ENCODE measurements around the gene ZNF429.

The ZNF429 gene

DNA sequence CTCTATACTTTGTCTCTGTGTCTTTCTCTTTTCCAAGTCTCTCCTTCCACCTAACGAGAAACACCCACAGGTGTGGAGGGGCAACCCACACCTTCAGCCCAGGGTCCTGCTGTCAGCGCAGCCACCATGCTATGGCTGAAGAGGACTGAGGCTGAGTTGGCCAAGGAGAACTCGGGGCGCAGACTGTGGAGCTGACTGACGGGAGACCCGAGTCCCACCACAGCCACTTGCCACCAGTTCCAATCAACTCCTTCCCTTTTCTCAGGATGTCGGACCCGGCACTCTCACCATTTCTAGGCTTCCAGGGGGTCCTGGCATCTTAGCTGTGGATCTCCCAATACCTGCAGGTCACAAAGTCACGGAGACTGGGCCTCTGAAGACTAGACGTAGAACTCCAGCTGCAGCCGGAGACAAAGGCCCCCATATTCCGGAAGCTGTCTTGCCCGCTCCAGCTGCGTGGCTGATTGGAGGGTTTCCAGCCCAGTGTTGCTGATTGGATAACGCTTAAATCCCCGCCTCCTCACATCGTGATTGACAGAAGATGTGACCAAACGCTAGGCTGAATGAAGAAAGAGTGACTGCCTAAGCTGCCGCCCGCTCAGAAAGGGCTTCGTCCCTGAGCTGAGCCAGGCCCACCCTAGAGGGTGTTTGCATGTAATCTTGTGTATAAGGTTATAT, 63.6 kb downstream of the ZNF429 start:
- H3K27ac ChIP-seq (ENCODE audit: low read depth, low read length) = no peak overlapping the region
- no peak overlapping the region for H2BK5ac ChIP-seq (ENCODE audit: low read length)
- H2BK120ac ChIP-seq (ENCODE audit: low read depth, low read length) = no peak overlapping the region
- no peak overlapping the region for H4K8ac ChIP-seq (ENCODE audit: low read depth, low read length)
- H3K79me2 ChIP-seq (ENCODE audit: control insufficient read depth, insufficient read depth, low read length) = no peaks in the 10 kb centered on the region
- H3K4me3 ChIP-seq (ENCODE audit: low read length) = no peak overlapping the region
- no CpG with 5 or more reads among the region's 21 CpGs for WGBS (ENCODE audit: extremely low coverage, insufficient coverage, low lambda C conversion rate)
- H3K4me1 ChIP-seq (ENCODE audit: control insufficient read depth, low read depth, low read length) = no peaks in the 10 kb centered on the region
- no peaks in the 10 kb centered on the region for H3K36me3 ChIP-seq (ENCODE audit: control insufficient read depth, insufficient read depth, low read length)
- H3K56ac ChIP-seq (ENCODE audit: low read length) = no peak overlapping the region
- no peak for DNase-seq
- no peaks in the 10 kb centered on the region for H3K27me3 ChIP-seq (ENCODE audit: insufficient read depth, low read length, poor library complexity)
- H2AK5ac ChIP-seq (ENCODE audit: low read length) = no peak overlapping the region
- H3K9ac ChIP-seq (ENCODE audit: low read length) = no peak overlapping the region
- H3K4me2 ChIP-seq (ENCODE audit: low read length) = no peak overlapping the region
- H3K79me1 ChIP-seq (ENCODE audit: low read length) = no peaks in the 10 kb centered on the region
- H3K18ac ChIP-seq (ENCODE audit: low read length) = no peak overlapping the region
- H3K23ac ChIP-seq (ENCODE audit: low read length) = no peak overlapping the region
- H4K5ac ChIP-seq (ENCODE audit: low read length) = no peak overlapping the region
- H3K4ac ChIP-seq (ENCODE audit: low read depth, low read length) = no peak overlapping the region
- H2BK15ac ChIP-seq (replicated peaks; ENCODE audit: low read depth) = no peak overlapping the region

DNA sequence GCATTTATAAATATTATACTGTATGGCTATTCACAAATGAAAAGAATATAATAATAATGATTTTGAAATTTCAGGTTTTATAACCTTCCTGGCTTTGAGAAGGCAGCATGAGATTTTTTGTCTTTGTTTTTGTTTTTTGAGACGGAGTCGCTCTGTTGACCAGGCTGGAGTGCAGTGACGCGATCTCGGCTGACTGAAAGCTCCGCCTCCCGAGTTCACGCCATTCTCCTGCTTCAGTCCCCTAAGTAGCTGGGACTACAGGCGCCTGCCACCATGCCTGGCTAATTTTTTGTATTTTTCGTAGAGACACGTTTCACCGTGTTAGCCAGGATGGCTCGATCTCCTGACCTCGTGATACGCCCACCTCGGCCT, 64.1 kb downstream of the ZNF429 start:
- no peak overlapping the region for H4K5ac ChIP-seq (ENCODE audit: low read length)
- no peak overlapping the region for H2BK120ac ChIP-seq (ENCODE audit: low read depth, low read length)
- H3K23ac ChIP-seq (ENCODE audit: low read length) = no peak overlapping the region
- no peaks in the 10 kb centered on the region for H3K79me1 ChIP-seq (ENCODE audit: low read length)
- no peak overlapping the region for H2AK5ac ChIP-seq (ENCODE audit: low read length)
- no peak overlapping the region for H4K8ac ChIP-seq (ENCODE audit: low read depth, low read length)
- H3K4me3 ChIP-seq (ENCODE audit: low read length) = no peak overlapping the region
- no peaks in the 10 kb centered on the region for H3K4me1 ChIP-seq (ENCODE audit: control insufficient read depth, low read depth, low read length)
- H3K18ac ChIP-seq (ENCODE audit: low read length) = no peak overlapping the region
- H3K36me3 ChIP-seq (ENCODE audit: control insufficient read depth, insufficient read depth, low read length) = no peaks in the 10 kb centered on the region
- H3K4me2 ChIP-seq (ENCODE audit: low read length) = no peak overlapping the region
- no peak overlapping the region for H3K9ac ChIP-seq (ENCODE audit: low read length)
- H3K27ac ChIP-seq (ENCODE audit: low read depth, low read length) = no peak overlapping the region
- no peak overlapping the region for H2BK15ac ChIP-seq (replicated peaks; ENCODE audit: low read depth)
- DNase-seq = no peak
- H3K79me2 ChIP-seq (ENCODE audit: control insufficient read depth, insufficient read depth, low read length) = no peaks in the 10 kb centered on the region
- WGBS (ENCODE audit: extremely low coverage, insufficient coverage, low lambda C conversion rate) = no CpG with 5 or more reads among the region's 16 CpGs
- H2BK5ac ChIP-seq (ENCODE audit: low read length) = no peak overlapping the region
- no peak overlapping the region for H3K4ac ChIP-seq (ENCODE audit: low read depth, low read length)
- H3K27me3 ChIP-seq (ENCODE audit: insufficient read depth, low read length, poor library complexity) = no peaks in the 10 kb centered on the region
- no peak overlapping the region for H3K56ac ChIP-seq (ENCODE audit: low read length)

DNA sequence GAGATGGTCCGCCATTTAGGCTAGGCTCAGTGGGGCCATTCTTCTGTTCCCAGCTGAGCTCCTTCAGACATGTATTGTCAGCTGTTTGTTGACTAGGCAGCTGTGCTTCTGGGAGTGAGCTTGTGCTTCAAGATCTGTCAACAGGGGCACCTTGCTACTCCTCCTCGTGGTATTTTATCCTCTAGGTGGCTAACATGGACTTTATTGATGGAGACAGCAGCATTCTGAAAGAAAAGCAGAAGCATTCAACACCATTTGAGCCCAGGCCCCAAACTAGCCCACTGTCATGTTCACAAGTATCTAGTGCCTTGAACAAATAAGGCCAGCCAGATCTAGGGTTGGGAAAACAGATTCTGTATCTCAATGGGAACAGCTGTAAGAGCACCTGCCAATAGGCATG, 65.9 kb downstream of the ZNF429 start:
- WGBS (ENCODE audit: extremely low coverage, insufficient coverage, low lambda C conversion rate) = no CpG with 5 or more reads among the region's 2 CpGs
- Histone ChIP-seq H3K4me3 (ENCODE audit: low read length) (no peak overlapping the region), H3K4ac (ENCODE audit: low read depth, low read length) (no peak overlapping the region), H4K5ac (ENCODE audit: low read length) (no peak overlapping the region), H3K18ac (ENCODE audit: low read length) (no peak overlapping the region), H2AK5ac (ENCODE audit: low read length) (no peak overlapping the region), H2BK15ac (replicated peaks; ENCODE audit: low read depth) (no peak overlapping the region), H2BK120ac (ENCODE audit: low read depth, low read length) (no peak overlapping the region), H3K4me2 (ENCODE audit: low read length) (no peak overlapping the region), H3K27me3 (ENCODE audit: insufficient read depth, low read length, poor library complexity) (no peaks in the 10 kb centered on the region), H3K56ac (ENCODE audit: low read length) (no peak overlapping the region), H3K79me1 (ENCODE audit: low read length) (no peaks in the 10 kb centered on the region), H3K36me3 (ENCODE audit: control insufficient read depth, insufficient read depth, low read length) (no peaks in the 10 kb centered on the region), H4K8ac (ENCODE audit: low read depth, low read length) (no peak overlapping the region), H3K4me1 (ENCODE audit: control insufficient read depth, low read depth, low read length) (no peaks in the 10 kb centered on the region), H3K79me2 (ENCODE audit: control insufficient read depth, insufficient read depth, low read length) (no peaks in the 10 kb centered on the region), H3K27ac (ENCODE audit: low read depth, low read length) (no peak overlapping the region), H2BK5ac (ENCODE audit: low read length) (no peak overlapping the region), H3K9ac (ENCODE audit: low read length) (no peak overlapping the region), H3K23ac (ENCODE audit: low read length) (no peak overlapping the region)
- no peak for DNase-seq

DNA sequence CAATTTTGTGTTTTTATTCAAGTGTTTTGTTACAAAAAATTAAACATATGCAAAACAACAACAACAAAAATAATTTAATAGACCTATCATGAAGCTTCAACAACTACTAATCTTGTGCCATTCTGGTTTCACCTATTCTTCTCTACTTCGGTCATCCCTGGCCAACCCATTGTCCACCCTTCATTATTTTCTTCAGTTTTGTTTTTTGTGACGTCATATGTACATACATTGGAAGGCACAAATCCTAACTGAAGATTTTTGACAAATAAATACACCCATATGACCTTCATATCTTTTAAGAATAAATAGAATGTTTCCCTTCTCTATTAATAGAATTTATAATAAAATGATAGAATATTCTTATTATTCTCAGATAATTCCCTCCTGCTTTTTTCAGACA, 69.2 kb downstream of the ZNF429 start:
- WGBS (ENCODE audit: extremely low coverage, insufficient coverage, low lambda C conversion rate) = no CpG with 5 or more reads among the region's 2 CpGs
- no peak overlapping the region for H3K18ac ChIP-seq (ENCODE audit: low read length)

DNA sequence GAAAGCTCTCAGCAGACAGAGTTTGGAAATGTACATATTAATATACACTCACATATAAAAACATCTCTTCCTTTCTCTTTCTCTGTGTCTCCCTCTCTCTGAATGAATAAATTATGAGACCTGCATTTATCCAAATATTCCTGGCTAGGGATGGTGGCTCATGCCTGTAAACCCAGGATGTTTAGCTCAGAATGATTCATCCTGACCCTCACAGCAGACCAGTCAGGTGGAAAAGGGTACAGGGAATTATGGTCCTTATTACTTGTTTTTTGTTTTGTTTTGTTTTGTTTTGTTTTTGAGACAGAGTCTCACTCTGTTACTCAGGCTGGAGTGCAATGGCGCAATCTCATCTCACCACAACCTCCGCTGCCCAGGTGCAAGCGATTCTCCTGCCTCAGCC, 71.1 kb downstream of the ZNF429 start:
- DNase-seq = no peak
- no peaks in the 10 kb centered on the region for H3K27me3 ChIP-seq (ENCODE audit: insufficient read depth, low read length, poor library complexity)
- H3K4me3 ChIP-seq (ENCODE audit: low read length) = no peak overlapping the region
- no peak overlapping the region for H2BK5ac ChIP-seq (ENCODE audit: low read length)
- H4K5ac ChIP-seq (ENCODE audit: low read length) = no peak overlapping the region
- no CpG with 5 or more reads among the region's 3 CpGs for WGBS (ENCODE audit: extremely low coverage, insufficient coverage, low lambda C conversion rate)
- no peak overlapping the region for H3K4ac ChIP-seq (ENCODE audit: low read depth, low read length)
- H2AK5ac ChIP-seq (ENCODE audit: low read length) = no peak overlapping the region
- no peak overlapping the region for H3K56ac ChIP-seq (ENCODE audit: low read length)
- no peak overlapping the region for H3K27ac ChIP-seq (ENCODE audit: low read depth, low read length)
- no peak overlapping the region for H3K18ac ChIP-seq (ENCODE audit: low read length)
- H2BK15ac ChIP-seq (replicated peaks; ENCODE audit: low read depth) = no peak overlapping the region
- no peak overlapping the region for H3K23ac ChIP-seq (ENCODE audit: low read length)
- H3K79me2 ChIP-seq (ENCODE audit: control insufficient read depth, insufficient read depth, low read length) = no peaks in the 10 kb centered on the region
- H3K79me1 ChIP-seq (ENCODE audit: low read length) = no peaks in the 10 kb centered on the region
- no peak overlapping the region for H3K4me2 ChIP-seq (ENCODE audit: low read length)
- H3K36me3 ChIP-seq (ENCODE audit: control insufficient read depth, insufficient read depth, low read length) = no peaks in the 10 kb centered on the region
- H2BK120ac ChIP-seq (ENCODE audit: low read depth, low read length) = no peak overlapping the region
- no peak overlapping the region for H3K9ac ChIP-seq (ENCODE audit: low read length)
- H4K8ac ChIP-seq (ENCODE audit: low read depth, low read length) = no peak overlapping the region
- no peaks in the 10 kb centered on the region for H3K4me1 ChIP-seq (ENCODE audit: control insufficient read depth, low read depth, low read length)

More for the DNA sequence above, 69.2 kb downstream of the ZNF429 start:
- no peak overlapping the region for H3K9ac ChIP-seq (ENCODE audit: low read length)
- no peak for DNase-seq
- H3K27me3 ChIP-seq (ENCODE audit: insufficient read depth, low read length, poor library complexity) = no peaks in the 10 kb centered on the region
- H4K8ac ChIP-seq (ENCODE audit: low read depth, low read length) = no peak overlapping the region
- H3K4me3 ChIP-seq (ENCODE audit: low read length) = no peak overlapping the region
- no peak overlapping the region for H2BK15ac ChIP-seq (replicated peaks; ENCODE audit: low read depth)
- no peak overlapping the region for H3K4me2 ChIP-seq (ENCODE audit: low read length)
- no peak overlapping the region for H4K5ac ChIP-seq (ENCODE audit: low read length)
- H3K23ac ChIP-seq (ENCODE audit: low read length) = no peak overlapping the region
- H3K4ac ChIP-seq (ENCODE audit: low read depth, low read length) = no peak overlapping the region
- no peaks in the 10 kb centered on the region for H3K36me3 ChIP-seq (ENCODE audit: control insufficient read depth, insufficient read depth, low read length)
- no peaks in the 10 kb centered on the region for H3K79me1 ChIP-seq (ENCODE audit: low read length)
- no peak overlapping the region for H3K56ac ChIP-seq (ENCODE audit: low read length)
- H2BK5ac ChIP-seq (ENCODE audit: low read length) = no peak overlapping the region
- H3K27ac ChIP-seq (ENCODE audit: low read depth, low read length) = no peak overlapping the region
- H2AK5ac ChIP-seq (ENCODE audit: low read length) = no peak overlapping the region
- H2BK120ac ChIP-seq (ENCODE audit: low read depth, low read length) = no peak overlapping the region
- H3K4me1 ChIP-seq (ENCODE audit: control insufficient read depth, low read depth, low read length) = no peaks in the 10 kb centered on the region
- no peaks in the 10 kb centered on the region for H3K79me2 ChIP-seq (ENCODE audit: control insufficient read depth, insufficient read depth, low read length)

DNA sequence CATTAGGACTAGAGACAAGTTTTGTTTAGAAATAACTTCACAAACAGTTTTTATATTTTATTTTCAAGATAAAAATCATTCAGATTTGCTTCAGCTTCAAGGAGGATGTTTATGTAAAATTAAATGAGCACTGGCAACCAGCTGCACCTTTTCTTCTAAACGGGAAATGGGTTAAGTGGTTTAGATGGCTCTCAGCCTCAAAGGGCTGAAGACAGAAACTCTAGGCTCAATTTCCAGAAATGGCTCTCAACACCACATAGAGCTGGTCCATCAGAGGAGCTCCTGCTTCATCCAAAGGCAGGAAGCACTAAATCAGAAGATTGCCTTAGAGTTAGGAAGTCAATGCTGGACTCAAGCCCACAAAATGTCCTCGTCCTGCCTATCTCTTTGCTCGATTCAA, 74.7 kb downstream of the ZNF429 start:
- Histone ChIP-seq H2AK5ac (ENCODE audit: low read length) (no peak overlapping the region), H3K18ac (ENCODE audit: low read length) (no peak overlapping the region), H3K79me2 (ENCODE audit: control insufficient read depth, insufficient read depth, low read length) (no peaks in the 10 kb centered on the region), H2BK120ac (ENCODE audit: low read depth, low read length) (no peak overlapping the region), H4K8ac (ENCODE audit: low read depth, low read length) (no peak overlapping the region), H3K56ac (ENCODE audit: low read length) (no peak overlapping the region), H3K4me2 (ENCODE audit: low read length) (no peak overlapping the region), H2BK5ac (ENCODE audit: low read length) (no peak overlapping the region), H2BK15ac (replicated peaks; ENCODE audit: low read depth) (no peak overlapping the region), H3K4me3 (ENCODE audit: low read length) (no peak overlapping the region), H3K23ac (ENCODE audit: low read length) (no peak overlapping the region), H3K27ac (ENCODE audit: low read depth, low read length) (no peak overlapping the region), H4K5ac (ENCODE audit: low read length) (no peak overlapping the region), H3K4ac (ENCODE audit: low read depth, low read length) (no peak overlapping the region), H3K79me1 (ENCODE audit: low read length) (no peaks in the 10 kb centered on the region), H3K27me3 (ENCODE audit: insufficient read depth, low read length, poor library complexity) (no peaks in the 10 kb centered on the region), H3K9ac (ENCODE audit: low read length) (no peak overlapping the region), H3K36me3 (ENCODE audit: control insufficient read depth, insufficient read depth, low read length) (no peaks in the 10 kb centered on the region), H3K4me1 (ENCODE audit: control insufficient read depth, low read depth, low read length) (no peaks in the 10 kb centered on the region)
- no peak for DNase-seq
- no CpG with 5 or more reads among the region's 3 CpGs for WGBS (ENCODE audit: extremely low coverage, insufficient coverage, low lambda C conversion rate)
